Measurements from ENCODE around the gene POGZ. TPM values are rescaled to one million over a fixed set of nuclear protein-coding genes. Genes with fewer than 3 reads are reported as not detected.

POGZ gene
- total RNA-seq, 4 donors from 2014 or later, result 35.0 to 63.3 (median 49.1) TPM

DNA sequence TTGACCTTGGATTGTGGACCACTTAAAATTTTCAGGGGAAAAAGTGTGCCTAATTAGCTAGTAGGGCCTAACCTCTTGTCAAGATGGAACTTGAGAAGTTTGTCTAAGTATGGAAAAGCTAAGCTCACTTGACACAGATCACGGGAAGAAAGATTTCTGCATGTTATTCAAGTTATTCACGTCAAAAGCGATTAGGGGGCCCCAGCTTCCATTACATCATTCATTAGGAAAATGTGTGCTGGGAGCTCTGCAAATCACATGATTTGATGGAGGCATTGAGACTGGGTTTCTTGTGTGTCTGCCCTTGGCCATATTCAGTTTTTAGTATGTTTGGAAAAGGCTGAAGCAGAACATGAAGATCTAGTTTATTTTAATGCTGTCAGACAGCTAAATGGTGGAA is 15.5 kb upstream of the POGZ start:
- peak; percentile 45 for DNase-seq (ENCODE audit: extremely low spot score)
- WGBS, result 81% methylated on average over 3 of the region's 3 CpGs
- TF ChIP-seq POLR2A (IDR thresholded peaks at IDR 0.05; ENCODE audit: low read depth), result no peak
- H3K27ac ChIP-seq (replicated peaks in 1 of 4), result no peak overlapping the region
- H3K36me3 ChIP-seq, result no peaks in the 10 kb centered on the region
- H3K9me3 ChIP-seq, result no peaks in the 10 kb centered on the region
- peaks cover 6 to 16% (median 10%) of the 10 kb centered on the region in 4 donors for H3K4me1 ChIP-seq
- no peaks in the 10 kb centered on the region for H3K27me3 ChIP-seq
- no peak overlapping the region for H3K4me3 ChIP-seq
- intact Hi-C loops (cut with DNase I), result loop anchor here (2.0 kb wide), 1 partner anchor 18 kb away; no protein-coding TSS in a partner anchor

DNA sequence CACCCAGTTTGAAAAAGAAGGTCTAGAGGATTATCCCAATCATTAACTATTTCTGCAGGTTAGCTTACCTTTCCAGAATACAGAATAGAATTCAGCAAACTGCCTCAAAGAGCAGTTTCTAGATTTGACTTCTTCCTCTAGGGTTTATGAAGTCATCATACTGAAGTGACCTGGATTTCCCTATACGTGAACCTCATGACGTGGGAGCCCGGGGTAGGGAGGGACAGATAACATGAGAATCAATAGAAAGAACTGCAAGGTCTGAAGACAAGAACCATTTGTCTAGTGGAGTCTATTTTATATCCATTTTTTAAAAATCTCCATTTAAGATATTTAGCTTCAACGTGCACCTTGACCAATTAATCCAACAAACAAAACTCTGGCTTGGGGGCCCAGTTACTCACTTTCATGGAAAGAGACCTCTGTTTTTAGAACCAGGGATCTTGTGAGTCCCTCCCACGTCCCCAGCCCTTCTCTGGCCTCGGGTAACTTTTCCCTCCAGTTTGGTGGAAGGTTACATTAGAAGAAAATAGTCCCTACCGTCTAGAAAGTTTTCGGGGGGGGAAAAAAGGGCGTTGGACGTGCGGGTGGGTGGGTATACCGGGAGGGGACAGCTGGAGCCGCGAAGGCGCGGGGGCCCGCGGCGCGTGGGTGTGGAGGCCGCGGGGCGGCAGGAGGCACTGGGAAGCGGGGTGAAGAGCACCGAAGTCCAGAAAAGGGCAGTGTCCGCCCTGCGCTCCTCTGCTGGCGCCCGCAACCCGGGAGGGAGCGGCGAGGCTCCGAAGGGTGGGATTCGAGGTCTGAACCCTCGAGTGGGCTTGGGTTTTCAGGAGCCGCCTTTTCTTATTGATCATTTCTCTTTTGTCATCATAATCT is 13.8 kb upstream of the POGZ start:
- intact Hi-C loops (cut with DNase I), result no loop called here
- H3K9me3 ChIP-seq, result no peaks in the 10 kb centered on the region
- H3K27ac ChIP-seq (replicated peaks in 1 of 4), result peak overlapping the region; percentile 81 to 84 (median 82)
- DNase-seq (ENCODE audit: extremely low spot score), result peak; percentile 93
- TF ChIP-seq EP300 (IDR thresholded peaks at IDR 0.05) (no peak), POLR2AphosphoS5 (IDR thresholded peaks at IDR 0.05) (peak in 1 of 2 donors; percentile 17)
- no peaks in the 10 kb centered on the region for H3K36me3 ChIP-seq
- WGBS, result 5% methylated on average over 36 of the region's 36 CpGs
- H3K4me3 ChIP-seq, result peak overlapping the region; percentile 59 to 76 (median 68)
- no peaks in the 10 kb centered on the region for H3K27me3 ChIP-seq
- peaks cover 6 to 16% (median 10%) of the 10 kb centered on the region in 4 donors for H3K4me1 ChIP-seq

GRCh38 chr1:151465026-151465425 is 5.7 kb upstream of the POGZ start:
- no peaks in the 10 kb centered on the region for H3K36me3 ChIP-seq
- H3K4me1 ChIP-seq, result peaks cover 0 to under 1% (median 0%) of the 10 kb centered on the region in 4 donors
- intact Hi-C loops (cut with DNase I), result no loop called here
- H3K27ac ChIP-seq (replicated peaks in 1 of 4), result no peak overlapping the region
- no peaks in the 10 kb centered on the region for H3K9me3 ChIP-seq
- 63% methylated on average over 1 of the region's 1 CpG for WGBS
- no peak for DNase-seq (ENCODE audit: extremely low spot score)
- TF ChIP-seq POLR2A (IDR thresholded peaks at IDR 0.05; ENCODE audit: low read depth), result no peak
- TF ChIP-seq, protein P1, sequence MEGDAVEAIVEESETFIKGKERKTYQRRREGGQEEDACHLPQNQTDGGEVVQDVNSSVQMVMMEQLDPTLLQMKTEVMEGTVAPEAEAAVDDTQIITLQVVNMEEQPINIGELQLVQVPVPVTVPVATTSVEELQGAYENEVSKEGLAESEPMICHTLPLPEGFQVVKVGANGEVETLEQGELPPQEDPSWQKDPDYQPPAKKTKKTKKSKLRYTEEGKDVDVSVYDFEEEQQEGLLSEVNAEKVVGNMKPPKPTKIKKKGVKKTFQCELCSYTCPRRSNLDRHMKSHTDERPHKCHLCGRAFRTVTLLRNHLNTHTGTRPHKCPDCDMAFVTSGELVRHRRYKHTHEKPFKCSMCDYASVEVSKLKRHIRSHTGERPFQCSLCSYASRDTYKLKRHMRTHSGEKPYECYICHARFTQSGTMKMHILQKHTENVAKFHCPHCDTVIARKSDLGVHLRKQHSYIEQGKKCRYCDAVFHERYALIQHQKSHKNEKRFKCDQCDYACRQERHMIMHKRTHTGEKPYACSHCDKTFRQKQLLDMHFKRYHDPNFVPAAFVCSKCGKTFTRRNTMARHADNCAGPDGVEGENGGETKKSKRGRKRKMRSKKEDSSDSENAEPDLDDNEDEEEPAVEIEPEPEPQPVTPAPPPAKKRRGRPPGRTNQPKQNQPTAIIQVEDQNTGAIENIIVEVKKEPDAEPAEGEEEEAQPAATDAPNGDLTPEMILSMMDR (IDR thresholded peaks at IDR 0.05), result no peak
- TF ChIP-seq POLR2AphosphoS5 (IDR thresholded peaks at IDR 0.05), result no peak
- TF ChIP-seq EP300 (IDR thresholded peaks at IDR 0.05), result no peak
- H3K27me3 ChIP-seq, result no peaks in the 10 kb centered on the region
- H3K4me3 ChIP-seq, result no peak overlapping the region

DNA sequence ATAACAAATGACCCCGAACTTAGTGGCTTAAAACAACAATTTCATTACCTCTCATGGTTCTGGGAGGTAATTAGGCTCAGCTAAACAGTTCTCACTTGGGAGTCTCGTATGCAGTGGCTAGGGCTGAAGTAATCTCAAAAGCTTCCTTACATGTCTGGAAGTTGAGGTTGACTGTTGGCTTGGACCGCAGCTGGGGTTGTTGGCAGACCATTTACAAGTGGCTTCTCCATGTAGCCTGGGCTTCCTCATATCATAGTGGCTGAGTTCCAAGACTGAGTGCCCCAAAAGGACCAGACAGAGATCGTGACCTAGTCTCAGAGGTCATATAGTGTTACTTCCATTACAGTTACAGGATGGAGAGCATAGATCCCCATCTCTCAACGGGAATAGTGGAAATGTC is 2.4 kb upstream of the POGZ start:
- intact Hi-C loops (cut with DNase I), result no loop called here
- Histone ChIP-seq H3K4me3 (no peak overlapping the region), H3K36me3 (no peaks in the 10 kb centered on the region), H3K4me1 (peaks cover 10 to 16% (median 15%) of the 10 kb centered on the region in 4 donors), H3K27ac (replicated peaks in 1 of 4) (no peak overlapping the region), H3K27me3 (no peaks in the 10 kb centered on the region), H3K9me3 (no peaks in the 10 kb centered on the region)
- 69% methylated on average over 5 of the region's 5 CpGs for WGBS
- peak; percentile 72 for DNase-seq (ENCODE audit: extremely low spot score)
- TF ChIP-seq POLR2AphosphoS5 (IDR thresholded peaks at IDR 0.05), result no peak
- TF ChIP-seq EP300 (IDR thresholded peaks at IDR 0.05), result no peak
- no peak for TF ChIP-seq POLR2A (IDR thresholded peaks at IDR 0.05; ENCODE audit: low read depth)
- TF ChIP-seq, protein P1 (IDR thresholded peaks at IDR 0.05), result no peak

GRCh38 chr1:151458802-151459330 is 428 bp downstream of the POGZ start:
- peak overlapping the region; percentile 98 to 99 (median 99) for H3K27ac ChIP-seq (replicated peaks in 1 of 4)
- H3K36me3 ChIP-seq, result peaks cover 0 to 3% (median 0%) of the 10 kb centered on the region in 4 donors
- 0% methylated on average over 4 of the region's 77 CpGs for WGBS
- H3K9me3 ChIP-seq, result no peaks in the 10 kb centered on the region
- intact Hi-C loops (cut with DNase I), result loop anchor here (5.0 kb wide), 1 partner anchor 88 kb away; no protein-coding TSS in a partner anchor
- peak overlapping the region; percentile 81 to 90 (median 86) for H3K4me3 ChIP-seq
- TF ChIP-seq, protein P1 (IDR thresholded peaks at IDR 0.05), result no peak
- peak in 1 of 2 donors; percentile 76 for TF ChIP-seq POLR2AphosphoS5 (IDR thresholded peaks at IDR 0.05)
- peak; percentile 10 for DNase-seq (ENCODE audit: extremely low spot score)
- no peaks in the 10 kb centered on the region for H3K27me3 ChIP-seq
- peaks cover 14 to 44% (median 43%) of the 10 kb centered on the region in 4 donors for H3K4me1 ChIP-seq
